Uterus (tissue), 2 donors: Measurements from ENCODE around the gene FAR1.

Experiments used
- POLR2A ChIP-seq, 2 donors: fragments of 450-650 bp; IDR thresholded peaks; one replicate each; pipeline ENCODE4 v1.6.1; 2016; ENCODE audit warnings: antibody characterized with exemption in 2 of 2, mild to moderate bottlenecking in 1 of 2, moderate library complexity in 1 of 2
- TF ChIP-seq, protein P1 (sequence below), 4 experiments: fragments of 200-600 bp in 2 of 4; fragments of 450-650 bp in 2 of 4; sonication (generic) in 2 of 4; IDR thresholded peaks; one replicate each; pipeline ENCODE4 v1.5.1; 2016 to 2019; ENCODE audit warnings: antibody characterized with exemption in 4 of 4, mild to moderate bottlenecking in 2 of 4, moderate library complexity in 1 of 4

GRCh38 chr11:13668957-13669521 lies 571 bp downstream of the FAR1 start:
- TF ChIP-seq POLR2A (IDR thresholded peaks at IDR 0.05): no peak
- TF ChIP-seq, protein P1, sequence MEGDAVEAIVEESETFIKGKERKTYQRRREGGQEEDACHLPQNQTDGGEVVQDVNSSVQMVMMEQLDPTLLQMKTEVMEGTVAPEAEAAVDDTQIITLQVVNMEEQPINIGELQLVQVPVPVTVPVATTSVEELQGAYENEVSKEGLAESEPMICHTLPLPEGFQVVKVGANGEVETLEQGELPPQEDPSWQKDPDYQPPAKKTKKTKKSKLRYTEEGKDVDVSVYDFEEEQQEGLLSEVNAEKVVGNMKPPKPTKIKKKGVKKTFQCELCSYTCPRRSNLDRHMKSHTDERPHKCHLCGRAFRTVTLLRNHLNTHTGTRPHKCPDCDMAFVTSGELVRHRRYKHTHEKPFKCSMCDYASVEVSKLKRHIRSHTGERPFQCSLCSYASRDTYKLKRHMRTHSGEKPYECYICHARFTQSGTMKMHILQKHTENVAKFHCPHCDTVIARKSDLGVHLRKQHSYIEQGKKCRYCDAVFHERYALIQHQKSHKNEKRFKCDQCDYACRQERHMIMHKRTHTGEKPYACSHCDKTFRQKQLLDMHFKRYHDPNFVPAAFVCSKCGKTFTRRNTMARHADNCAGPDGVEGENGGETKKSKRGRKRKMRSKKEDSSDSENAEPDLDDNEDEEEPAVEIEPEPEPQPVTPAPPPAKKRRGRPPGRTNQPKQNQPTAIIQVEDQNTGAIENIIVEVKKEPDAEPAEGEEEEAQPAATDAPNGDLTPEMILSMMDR (IDR thresholded peaks at IDR 0.05): no peak
